HG03139 (cell line): Measurements from ENCODE around the gene YWHAG.
A peak's percentile ranks its signal among the peaks of the same experiment; 100 is the strongest.
"Not testable (repeated sequence)": the region's sequence is repeated elsewhere in the genome, so short reads cannot be mapped to it uniquely, and the experiment has no call there.

Experiments used
- ATAC-seq: cut with Tn5 transposase; IDR thresholded peaks from one replicate; pipeline ENCODE4 v1.9.1; 2021; ENCODE audit not compliant: unreplicated experiment

YWHAG gene

DNA sequence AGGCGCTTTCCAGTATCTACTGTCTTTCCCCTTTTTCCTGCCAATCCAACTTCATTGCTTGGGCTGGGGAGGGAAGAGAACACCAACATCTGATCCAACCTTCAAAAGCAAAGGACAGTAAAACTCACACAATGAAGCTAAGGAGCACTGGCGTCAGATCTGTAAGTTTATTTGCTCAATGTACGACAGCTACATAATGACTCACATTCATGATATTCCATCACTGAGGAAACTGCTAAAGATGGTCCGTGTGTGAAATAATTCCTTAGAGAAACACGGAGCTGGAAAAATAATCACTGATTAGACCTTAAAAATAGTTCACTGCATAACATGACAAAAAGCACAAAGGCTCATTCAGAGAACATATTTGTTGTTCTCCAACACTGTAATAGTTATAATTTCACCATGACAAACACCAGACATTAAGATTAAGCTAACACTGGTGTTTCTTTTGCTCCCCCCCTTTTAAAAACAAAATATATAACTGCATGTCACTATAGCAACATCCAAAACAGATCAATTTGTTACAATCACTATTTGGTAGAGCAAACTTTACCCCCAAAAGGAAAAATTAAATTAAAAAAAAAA, 32.1 kb downstream of the YWHAG start:
- ATAC-seq = no peak

DNA sequence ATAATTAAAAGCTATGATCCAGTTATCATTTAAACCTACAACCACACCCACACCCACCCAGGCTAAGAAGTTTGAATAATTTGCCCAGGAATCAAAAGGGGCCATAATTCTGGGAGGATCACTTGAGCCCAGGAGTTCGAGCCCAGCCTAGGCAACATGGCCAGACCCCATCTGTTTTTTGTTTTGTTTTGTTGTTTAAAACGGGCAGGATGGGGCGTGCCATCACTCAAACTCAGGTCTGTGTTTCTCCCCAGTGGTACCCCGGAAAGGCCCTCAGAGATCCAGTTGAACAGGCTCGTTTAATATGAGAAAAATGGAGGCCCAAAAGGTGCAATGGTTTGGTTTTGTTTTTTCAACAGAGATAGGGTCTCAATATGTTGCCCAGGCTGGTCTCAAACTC, 33.0 kb downstream of the YWHAG start:
- ATAC-seq = no peak

- no peak for ATAC-seq
Observed at GRCh38 chr7:76325092-76325491, 33.7 kb downstream of the YWHAG start.

- ATAC-seq = peak; percentile 32
Observed at GRCh38 chr7:76318488-76319353, 40.1 kb downstream of the YWHAG start.

GRCh38 chr7:76317782-76318487, 40.9 kb downstream of the YWHAG start:
- ATAC-seq = peak; percentile 91

GRCh38 chr7:76316984-76317781, 41.6 kb downstream of the YWHAG start:
- no peak for ATAC-seq

GRCh38 chr7:76315364-76315763, 43.4 kb downstream of the YWHAG start:
- no peak for ATAC-seq

DNA sequence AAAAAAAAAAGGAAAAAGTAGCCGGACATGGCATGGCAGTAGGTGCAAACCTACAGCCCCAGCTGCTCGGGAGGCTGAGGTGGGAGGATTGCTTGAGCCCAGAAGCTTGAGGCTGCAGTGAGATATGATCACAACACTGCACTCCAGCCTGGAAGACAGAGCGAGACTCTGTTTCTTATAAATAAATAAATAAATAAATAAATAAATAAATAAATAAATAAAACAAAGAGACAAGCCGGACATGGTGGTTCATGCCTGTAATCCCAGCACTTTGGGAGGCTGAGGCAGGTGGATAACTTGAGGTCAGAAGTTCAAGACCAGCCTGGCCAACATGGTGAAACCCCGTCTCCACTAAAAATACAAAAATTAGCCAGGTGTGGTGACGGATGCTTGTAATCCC, 44.1 kb downstream of the YWHAG start:
- ATAC-seq = not testable (repeated sequence)

DNA sequence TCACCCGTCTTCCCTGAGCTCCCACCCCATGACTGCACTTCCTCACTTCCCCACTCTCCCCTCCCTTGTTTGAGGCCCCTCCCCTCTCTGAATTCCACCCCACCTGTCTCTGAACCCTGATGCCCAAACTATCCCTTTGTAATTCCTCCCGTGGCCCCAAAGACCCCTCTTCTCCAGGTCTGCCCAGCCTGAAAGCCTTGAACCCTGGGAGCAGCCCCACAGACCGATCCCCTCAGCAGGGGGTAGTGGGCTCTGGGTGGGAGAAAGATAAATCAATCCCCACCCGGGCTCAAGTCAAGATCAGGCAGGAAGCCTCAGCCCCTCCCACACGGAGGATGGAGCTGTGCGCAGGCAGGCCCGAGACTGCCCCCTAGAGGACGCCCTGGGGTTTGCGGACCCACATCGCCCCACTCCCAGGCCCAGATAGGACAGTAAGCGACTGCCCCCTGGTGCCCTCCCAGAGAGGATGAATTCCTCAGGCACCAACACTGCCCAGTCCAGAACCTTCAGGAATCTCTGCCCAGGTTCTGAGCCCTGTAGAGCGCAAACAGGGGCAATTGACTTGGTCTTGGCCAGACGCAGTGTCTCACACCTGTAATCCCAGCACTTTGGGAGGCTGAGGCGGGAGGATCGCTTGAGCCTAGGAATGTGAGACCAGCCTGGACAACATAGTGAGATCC, 44.6 kb downstream of the YWHAG start:
- ATAC-seq = no peak

- not testable (repeated sequence) for ATAC-seq
Observed at GRCh38 chr7:76311838-76312237, 47.0 kb downstream of the YWHAG start.

- no peak for ATAC-seq
Observed at GRCh38 chr7:76310102-76310957, 48.5 kb downstream of the YWHAG start.

- ATAC-seq = not testable (repeated sequence)
Observed at GRCh38 chr7:76309341-76310101, 49.3 kb downstream of the YWHAG start.

- not testable (repeated sequence) for ATAC-seq
Observed at GRCh38 chr7:76308874-76309273, 49.9 kb downstream of the YWHAG start.

DNA sequence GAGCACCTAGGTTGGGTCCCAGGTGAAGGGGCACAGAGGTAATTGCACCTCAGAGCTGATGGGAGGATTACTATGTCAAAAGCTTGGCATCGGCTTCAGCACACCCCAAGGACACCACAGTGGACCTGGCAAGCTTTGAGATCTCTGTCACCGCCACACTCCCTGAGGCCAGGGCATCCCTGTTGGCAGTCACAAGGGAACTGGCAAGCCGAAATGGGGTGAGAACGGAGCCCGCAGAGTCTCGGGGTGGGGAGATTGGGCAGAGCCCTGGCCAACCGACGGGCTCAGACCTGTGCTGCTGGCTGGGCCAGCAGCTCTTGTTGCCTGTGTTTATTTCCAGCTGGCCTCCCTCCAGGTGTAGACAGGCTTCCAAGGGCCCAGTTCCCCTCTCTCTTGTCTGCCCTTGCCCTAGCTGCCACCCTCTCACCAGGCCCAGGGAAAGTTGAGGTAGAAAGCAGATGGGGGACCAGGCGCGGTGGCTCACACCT, 53.9 kb downstream of the YWHAG start:
- no peak for ATAC-seq

DNA sequence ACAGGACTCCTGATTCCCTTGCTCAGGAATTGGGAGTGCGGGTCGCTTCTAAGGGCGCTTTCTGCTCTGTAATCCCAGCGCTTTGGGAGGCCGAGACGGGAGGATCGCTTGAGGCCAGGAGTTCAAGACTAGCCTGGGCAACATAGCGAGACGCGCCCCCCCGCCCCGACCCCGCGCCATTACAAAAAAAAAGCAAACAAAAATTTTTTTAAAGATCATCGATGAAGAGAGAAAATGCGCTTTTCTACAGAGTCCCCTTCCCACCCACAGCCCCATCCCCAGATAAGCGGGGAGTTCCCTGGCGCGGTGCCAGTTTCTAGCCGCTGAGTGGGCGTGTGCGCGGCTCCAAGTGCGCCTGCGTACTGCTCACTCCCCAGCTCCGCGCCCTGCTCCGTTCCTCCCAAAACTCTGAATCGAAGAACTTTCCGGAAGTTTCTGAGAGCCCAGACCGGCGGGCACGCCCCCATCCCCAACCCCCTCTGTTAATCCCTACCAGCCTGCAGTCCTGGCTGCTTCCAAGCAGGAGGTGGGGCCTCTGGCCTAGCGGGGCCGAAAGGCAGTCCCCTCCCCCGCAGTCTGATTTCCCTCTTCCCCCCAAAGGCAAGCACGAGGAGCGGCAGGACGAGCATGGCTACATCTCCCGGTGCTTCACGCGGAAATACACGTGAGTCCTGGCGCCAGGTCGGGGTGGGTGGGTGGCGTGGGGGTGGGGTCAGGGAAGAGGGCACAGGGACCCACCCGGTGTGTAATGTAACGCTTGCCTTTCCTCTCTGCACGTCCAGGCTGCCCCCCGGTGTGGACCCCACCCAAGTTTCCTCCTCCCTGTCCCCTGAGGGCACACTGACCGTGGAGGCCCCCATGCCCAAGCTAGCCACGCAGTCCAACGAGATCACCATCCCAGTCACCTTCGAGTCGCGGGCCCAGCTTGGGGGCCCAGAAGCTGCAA, 55.3 kb downstream of the YWHAG start:
- ATAC-seq = no peak

GRCh38 chr7:76302347-76303201, 56.2 kb downstream of the YWHAG start, which contains the start of gene HSPB1:
Gene HSPB1 (plus strand): TSS chr7:76302673. CDS start chr7:76302713, 40 bp downstream.
- ATAC-seq = peak; percentile 49
